OCI-LY1 (cell line): ENCODE results near the gene SLC22A3.

Experiments used
- CTCF ChIP-seq: fragments of 200-600 bp; sonication (generic), shearing (Covaris generic); IDR thresholded peaks from 2 replicates; pipeline ENCODE4 v1.5.1; 2017; ENCODE audit warnings: mild to moderate bottlenecking, antibody characterized with exemption, low read length, moderate library complexity, mixed read lengths
- EZH2 ChIP-seq: fragments of 200-600 bp; sonication (generic), shearing (Covaris generic); IDR thresholded peaks from 2 replicates; pipeline ENCODE4 v1.8.0; 2017; ENCODE audit warnings: borderline replicate concordance, mixed run types, mild to moderate bottlenecking, antibody characterized with exemption, low read length, moderate library complexity, mixed read lengths

- TF ChIP-seq CTCF (no peak), EZH2 (no peak)
These were observed 69.0 kb downstream of the SLC22A3 start for GRCh38 chr6:160417146-160417545.
